SIG-M5 (cell line): ENCODE measurements around the gene IFITM10.

Experiments used
- DNase-seq: peaks from one replicate; lab custom pipeline; 2025; lab: John Stamatoyannopoulos, UW

Gene IFITM10

DNA sequence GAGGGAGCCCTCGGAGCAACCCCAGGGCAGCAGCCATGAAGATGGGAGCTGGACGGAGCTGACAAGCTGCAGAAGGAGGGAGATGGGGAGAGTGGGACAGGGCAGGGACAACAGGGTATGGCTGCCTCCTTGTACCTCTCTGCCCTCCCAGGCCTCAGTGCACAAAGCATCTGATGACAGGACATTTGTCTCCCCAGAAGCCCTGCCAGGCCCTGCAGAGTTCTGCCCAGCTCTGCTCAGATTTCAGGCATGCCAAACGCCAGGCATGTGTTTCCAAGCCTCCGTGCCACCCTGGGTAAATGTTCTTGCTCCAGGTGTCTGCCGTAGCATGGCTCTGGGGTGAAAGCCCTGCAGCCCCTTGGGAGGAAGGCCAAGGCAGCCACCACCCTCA is 1.1 kb upstream of the IFITM10 start:
- no peak for DNase-seq

DNA sequence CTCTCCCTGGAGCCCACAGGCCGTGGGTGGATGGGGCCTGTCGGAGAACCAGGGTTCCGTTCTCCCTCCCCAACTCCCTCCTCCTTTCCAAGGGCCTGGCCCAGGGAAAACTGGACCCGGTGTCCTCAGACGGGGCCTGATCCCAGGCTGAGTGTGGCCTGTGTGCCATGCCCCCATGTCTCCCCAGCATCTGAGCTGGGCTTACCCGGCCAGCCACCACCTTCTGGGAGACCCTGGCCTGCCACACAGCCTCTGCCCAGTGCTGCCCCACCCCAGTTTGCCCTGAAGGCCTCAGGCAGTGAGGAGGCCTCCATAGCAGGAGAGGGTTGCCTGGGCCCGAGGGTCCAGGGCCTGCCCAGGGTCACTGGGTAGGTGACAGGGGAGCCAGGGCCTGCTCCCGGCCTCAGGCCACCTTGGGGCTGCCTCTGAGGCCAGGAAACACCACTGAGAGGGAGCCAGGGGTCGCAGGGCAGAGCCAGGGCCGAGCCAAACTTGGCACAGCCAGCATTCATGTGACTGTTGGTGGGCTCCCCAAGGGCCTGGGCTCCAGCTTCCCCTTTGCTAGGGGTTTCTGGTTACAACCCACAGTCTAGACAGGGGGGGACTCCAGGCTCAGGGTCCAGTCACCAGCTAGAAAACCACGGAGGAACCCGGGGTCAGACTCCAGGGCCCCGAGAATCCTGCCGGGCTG is 590 bp upstream of the IFITM10 start:
- DNase-seq = no peak

DNA sequence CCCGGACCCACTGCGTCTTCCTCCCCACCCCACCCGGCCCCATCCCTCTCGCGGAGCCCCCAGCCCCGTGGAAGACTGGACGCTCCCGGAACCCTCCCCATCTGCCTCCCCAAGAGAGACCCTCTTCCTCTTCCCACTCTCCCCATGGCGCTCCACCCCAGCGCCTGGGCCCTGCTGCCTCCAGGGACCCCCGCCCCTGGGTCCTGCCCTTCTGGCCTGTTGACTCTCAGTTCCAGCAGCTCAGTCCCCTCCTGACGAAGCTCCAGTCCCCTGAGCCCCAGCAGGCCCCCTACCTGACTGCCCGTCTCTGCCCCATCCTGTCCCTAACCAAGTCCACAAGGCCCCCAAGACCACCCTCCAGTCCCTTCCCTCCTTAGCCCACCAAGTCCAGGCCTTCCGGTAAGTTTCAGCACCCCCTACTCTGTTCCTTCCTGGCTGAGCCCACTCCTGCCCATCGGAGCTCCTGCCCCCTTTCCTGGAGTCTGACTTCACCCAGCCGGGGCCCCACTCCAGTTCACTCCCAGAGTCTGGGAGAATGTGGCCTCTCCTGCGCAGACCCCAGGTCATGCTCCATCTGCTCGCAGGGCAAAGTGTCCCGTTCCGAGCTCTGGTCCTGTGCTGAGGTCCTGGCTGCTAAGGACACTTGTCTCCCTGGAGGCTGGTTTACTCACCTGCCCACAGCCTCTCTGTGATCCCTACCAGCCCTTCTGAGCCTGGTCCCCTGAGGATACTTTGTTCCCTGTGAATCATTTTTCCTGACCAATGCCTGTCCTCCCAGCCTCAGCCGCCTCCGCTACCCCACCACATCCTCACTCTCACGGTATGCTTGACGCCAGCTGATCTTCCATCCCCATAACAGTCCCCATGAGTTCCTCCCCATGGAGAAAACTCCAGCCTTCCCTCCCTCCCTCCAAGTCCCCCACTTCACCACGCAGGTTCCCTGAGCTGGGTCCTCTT is 722 bp downstream of the IFITM10 start:
- no peak for DNase-seq

DNA sequence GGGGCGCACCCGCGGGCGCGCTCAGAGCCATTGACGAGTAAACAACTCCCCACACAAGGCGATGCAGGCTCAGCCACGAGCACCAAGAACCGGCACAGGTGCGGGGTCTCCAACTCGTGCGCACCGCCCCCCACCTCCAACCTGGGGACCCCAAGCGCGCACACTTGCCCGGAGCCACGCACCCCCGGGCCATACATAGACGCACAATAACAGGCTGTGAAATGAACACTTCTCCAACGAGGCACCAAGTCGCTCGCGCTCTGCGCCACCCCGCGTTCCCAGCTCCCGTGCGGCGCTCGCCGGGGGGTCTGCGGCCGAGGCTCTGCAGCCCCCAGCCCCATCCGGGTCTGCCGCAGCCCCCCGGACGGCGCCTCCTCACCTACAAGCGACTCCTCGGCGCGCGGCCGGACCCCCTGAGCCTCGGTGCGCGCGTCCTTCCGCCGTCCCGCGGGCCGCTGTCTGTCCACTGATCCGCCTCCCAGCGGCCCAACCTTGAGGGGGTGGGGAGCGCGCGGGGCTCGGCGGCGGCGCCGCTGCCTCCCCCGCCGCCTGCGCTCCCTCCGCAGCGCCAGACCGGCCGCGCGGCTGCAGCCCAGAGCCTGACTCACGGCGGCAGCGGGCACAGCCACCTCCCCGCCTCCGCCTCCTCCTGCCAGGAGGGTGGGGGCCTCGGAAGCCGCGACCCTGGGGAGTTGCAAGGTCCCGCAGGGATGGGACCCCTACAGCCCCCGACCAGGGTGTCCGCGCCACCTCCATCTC is 1.6 kb downstream of the IFITM10 start:
- DNase-seq = no peak

GRCh38 chr11:1747753-1748635 is 2.4 kb downstream of the IFITM10 start:
- DNase-seq = no peak

DNA sequence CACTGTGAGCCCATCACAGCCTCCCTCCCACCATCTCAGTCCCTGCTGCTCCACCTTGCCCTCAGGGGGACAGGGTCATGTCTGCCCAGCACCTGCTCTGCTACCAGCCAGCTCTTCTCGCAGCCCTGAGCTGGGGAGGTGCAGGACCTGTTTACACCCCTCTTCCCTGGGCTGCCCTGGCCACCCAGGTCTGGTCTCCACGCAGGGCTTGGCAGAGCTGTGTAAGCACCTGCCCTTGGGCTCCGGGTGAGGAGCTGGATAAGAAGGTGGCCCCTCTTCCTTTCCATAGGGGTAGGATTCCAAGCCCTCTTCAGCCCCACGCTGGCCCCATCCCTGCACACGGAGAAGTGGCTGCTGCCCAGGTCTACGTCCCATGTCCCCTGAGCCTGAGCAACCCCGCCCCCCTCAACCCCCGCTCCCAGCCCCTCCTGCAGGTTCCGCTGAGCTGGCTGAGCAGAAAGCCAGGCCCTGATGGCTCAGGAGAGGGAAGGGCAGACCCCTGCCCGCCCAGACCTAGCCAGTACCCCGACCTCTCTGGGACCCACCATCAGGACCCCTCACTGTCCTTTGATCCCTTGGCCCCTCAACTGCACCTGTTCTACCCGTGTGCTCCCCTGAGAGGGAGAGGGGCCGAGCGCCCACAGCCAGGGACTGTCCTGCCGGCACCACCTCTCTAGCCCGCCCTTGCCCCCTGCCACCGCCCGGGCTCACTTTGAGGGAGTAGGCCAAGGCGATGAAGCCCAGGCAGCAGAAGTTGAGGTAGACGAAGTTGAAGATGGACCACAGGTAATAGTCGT is 3.2 kb downstream of the IFITM10 start:
- no peak for DNase-seq

DNA sequence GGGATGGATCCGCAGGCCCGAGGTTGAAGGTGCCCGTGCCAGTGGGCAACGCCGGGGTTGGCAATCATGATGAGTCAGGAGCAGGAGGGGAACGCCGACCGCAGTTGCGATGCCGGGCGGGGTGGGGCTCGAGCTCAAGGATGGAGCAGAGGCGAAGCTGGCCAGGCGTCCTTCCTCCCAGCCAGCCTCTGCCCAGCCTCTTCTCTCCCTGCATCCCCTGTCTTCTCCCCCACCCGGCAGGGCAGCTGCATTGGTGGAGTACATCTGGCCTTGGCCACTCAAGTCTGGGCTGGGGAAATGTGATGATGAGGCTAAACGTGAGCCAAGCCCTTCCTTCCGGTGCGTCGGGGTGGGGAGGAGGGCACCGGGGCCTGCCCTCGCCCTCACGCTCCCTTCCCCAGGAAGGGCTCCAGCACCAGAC is 3.9 kb downstream of the IFITM10 start:
- no peak for DNase-seq

GRCh38 chr11:1745701-1746320 is 4.6 kb downstream of the IFITM10 start:
- no peak for DNase-seq

DNA sequence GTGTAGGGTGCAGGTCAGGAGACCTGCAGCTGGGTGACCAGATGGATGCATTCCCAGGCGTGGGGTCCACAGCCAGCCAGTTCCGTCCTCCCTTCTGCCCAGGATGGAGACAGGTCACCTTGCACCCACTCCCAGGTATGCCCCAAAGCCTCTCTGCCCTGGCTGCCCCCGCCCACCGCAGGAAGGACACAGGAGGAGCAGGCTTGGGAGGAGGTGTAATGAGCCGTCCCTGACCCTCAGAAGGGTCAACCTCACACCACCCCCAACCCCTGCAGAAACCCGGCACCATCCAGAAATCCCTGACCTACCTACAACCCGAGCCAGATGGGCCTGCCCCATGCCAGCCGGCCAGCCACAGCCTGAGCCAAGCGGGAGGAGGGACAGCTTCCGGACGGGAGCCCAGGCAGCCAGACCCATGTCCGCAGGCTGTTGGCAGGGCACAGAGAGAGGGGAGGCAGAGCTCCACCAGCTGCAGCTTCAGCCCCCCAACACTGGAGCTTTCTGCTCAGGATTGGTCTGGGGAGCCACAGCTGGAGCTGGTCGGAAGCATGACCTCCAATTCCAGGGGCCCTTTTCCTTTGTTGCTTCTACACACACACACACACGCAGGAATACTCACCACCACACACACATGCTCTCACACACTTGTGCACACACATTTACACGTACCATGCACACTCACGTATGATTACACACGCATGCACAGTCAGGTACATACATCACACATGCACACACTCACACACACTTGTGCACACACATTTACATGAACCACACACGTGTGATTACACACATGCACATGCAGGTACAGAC is 5.3 kb downstream of the IFITM10 start:
- no peak for DNase-seq

GRCh38 chr11:1744137-1744886 is 6.1 kb downstream of the IFITM10 start:
- no peak for DNase-seq

DNA sequence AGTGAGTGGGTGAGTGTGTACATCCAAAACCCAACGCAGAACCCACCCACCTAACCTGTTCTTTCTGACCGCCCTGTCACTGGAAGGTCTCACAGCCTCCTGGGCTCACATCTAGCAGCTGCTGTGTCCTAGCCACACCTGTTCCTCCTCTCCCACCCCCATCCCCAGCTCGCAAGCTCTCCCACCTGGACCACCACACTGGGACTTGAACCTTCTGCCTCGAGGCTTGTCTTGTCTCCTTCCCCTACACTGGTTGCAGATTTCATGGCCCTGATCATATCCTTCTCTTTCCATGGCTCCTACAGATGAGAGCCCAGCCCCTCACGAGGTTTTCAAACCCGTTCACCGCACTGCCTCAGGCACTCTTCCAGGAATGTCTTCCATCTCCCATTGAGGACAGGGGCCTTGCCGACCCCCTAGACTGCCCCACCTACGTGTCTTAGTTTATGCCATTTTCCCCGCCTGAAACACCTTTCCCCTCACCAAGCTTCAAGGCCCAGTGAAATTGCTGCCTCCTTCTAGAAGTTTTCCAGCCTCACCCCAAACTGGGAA is 6.7 kb downstream of the IFITM10 start:
- no peak for DNase-seq

DNA sequence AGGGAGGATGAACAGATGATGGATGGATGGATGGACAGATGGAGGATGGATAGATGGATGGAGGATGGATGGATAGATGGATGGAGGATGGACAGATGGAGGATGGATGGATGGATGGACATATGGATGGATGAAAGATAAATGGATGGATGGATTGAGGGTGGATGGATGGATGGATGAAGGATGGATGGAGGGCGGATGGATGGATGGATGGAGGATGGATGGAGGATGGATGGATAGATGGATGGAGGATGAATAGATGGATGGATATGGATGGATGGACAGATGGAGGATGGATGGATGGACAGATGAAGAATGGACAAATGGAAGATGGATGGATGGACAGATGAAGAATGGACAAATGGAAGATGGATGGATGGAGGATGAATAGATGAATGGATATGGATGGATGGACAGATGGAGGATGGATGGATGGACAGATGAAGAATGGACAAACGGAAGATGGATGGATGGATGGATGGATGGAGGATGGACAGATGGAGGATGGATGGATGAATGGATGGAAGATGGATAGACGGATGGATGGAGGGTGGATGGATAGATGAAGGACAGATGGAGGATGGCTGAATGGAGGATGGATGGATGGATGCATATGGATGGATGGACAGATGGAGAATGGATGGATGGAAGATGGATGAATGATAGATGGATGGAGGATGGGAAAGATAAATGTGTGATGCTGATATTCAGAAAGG is 7.4 kb downstream of the IFITM10 start:
- DNase-seq = no peak

DNA sequence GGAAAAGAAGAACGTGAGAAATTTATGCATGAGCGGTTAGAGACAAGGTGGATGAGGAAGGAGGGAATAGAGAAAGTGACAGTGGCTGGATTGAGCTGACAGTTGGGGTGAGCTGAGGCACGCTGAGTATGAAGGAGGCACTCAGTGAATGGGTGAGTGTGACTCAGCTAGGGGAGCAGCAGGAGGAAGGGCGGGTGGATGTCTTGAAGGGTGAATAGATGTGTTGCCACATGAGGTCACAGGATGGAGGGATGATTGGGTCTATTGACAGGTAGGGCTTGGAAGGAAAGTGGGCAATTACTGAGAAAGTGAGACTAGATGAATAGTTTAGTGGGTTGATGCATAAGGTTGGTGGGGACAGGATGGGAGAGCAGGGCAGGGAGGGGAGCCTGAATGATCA is 8.0 kb downstream of the IFITM10 start:
- DNase-seq = no peak

DNA sequence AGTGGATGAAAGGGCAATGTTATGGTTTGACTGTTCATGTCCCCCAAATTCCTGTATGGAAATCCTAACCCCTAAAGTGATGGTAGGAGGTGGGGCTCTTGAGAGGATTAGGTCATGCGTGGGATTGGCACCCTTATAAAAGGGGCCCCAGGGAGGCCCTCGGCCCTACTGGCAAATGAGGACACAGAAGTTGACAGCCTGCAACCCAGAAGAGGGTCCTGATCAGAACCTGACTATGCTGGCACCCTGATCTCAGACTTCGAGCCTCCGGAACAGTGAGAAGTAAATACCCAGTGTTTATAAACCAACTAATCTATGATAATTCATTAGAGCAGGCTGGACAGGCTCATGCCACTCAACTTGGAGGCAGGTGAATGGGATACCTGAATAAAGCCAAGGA is 8.7 kb downstream of the IFITM10 start:
- DNase-seq = no peak

GRCh38 chr11:1740786-1741530 is 9.4 kb downstream of the IFITM10 start:
- no peak for DNase-seq

- no peak for DNase-seq
Observed at GRCh38 chr11:1739576-1739975, 10.8 kb downstream of the IFITM10 start.

DNA sequence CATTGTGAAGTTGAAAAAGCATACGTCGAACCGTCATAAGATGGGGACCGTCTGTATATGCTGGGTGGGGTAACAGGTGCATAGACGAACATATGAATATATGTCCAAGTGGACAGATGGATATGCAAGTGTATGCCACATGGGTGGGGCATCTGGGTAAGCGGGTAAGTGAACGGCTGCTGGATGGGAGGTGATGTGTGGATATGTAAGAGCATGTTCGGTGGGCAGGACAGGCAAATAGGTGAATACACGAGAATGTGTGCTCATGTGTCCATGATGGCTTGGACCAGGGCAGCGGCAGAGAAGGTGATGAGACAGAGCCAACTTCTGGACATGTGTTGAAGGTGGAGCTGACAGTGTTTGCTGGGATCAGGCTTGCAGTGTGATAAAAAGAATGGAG is 12.0 kb downstream of the IFITM10 start:
- no peak for DNase-seq
